ENCODE data around the gene SPECC1.

GRCh38 chr17:20184181-20184580 lies 175.0 kb downstream of the SPECC1 start:
- TF ChIP-seq CTCF (IDR thresholded peaks at IDR 0.05) = no peak
- no peak for TF ChIP-seq POLR2A (IDR thresholded peaks at IDR 0.05)

All from lower leg skin (tissue), 3 donors.